A549 (cell line): ENCODE measurements around the gene MAD1L1. TPM values are rescaled to one million over a fixed set of nuclear protein-coding genes. Genes with fewer than 3 reads are reported as not detected.

ENCODE experiments used
- ATAC-seq, 2 experiments: fragments of 200-7000 bp in 1 of 2; fragments of >200 bp in 1 of 2; cut with Nextera tagmentation in 1 of 2; cut with Tn5 transposase in 1 of 2; 3 replicates each; pipeline versions ENCODE4 v1.8.0 to v1.9.1; 2018 to 2020; ENCODE audit warnings: mild to moderate bottlenecking in 1 of 2, moderate library complexity in 1 of 2
- CTCF ChIA-PET: fragments of 300-600 bp; sonication (Branson Sonifier 250); formaldehyde crosslinking; extraction: SDS; loops from one replicate; lab custom pipeline; 2021; ENCODE audit warnings: antibody characterized with exemption, inconsistent platforms; lab: Yijun Ruan, JAX
- POLR2A ChIA-PET: fragments of 350-600 bp; formaldehyde crosslinking; extraction: SDS; loops from one replicate; lab custom pipeline; 2021; ENCODE audit warnings: antibody characterized with exemption, inconsistent platforms; lab: Yijun Ruan, JAX
- DNase-seq, 2 experiments: peaks; one replicate each; pipeline versions ENCODE4 v3.0.0 to v3.0.0-alpha.2; 2011 to 2016; ENCODE audit warnings: low read depth in 1 of 2, low spot score in 1 of 2
- FAIRE-seq: peaks from 2 replicates; lab custom pipeline; 2011; peaks lifted over from hg19 to GRCh38; lab: Jason Lieb, UNC
- H3K27ac ChIP-seq, 2 experiments: fragments of >200 bp; sonication (Bioruptor Twin); formaldehyde crosslinking; 3 replicates each; pipeline ENCODE4 v1.5.1; 2016 to 2017
- H3K4me1 ChIP-seq: fragments of >200 bp; sonication (Bioruptor Twin); formaldehyde crosslinking; 3 replicates; pipeline ENCODE4 v1.6.1; 2016
- H3K4me2 ChIP-seq: fragments of >200 bp; sonication (Bioruptor Twin); formaldehyde crosslinking; 3 replicates; pipeline ENCODE4 v1.6.1; 2016
- H3K4me3 ChIP-seq: fragments of >200 bp; sonication (Bioruptor Twin); formaldehyde crosslinking; 3 replicates; pipeline ENCODE4 v1.5.1; 2016
- H3K9me3 ChIP-seq: fragments of >200 bp; sonication (Bioruptor Twin); formaldehyde crosslinking; 3 replicates; pipeline ENCODE4 v1.6.1; 2016
- BHLHE40 ChIP-seq: IDR thresholded peaks from 2 replicates; pipeline ENCODE4 v1.6.1; 2012; ENCODE audit warnings: low read depth, low read length, inconsistent platforms
- CBX2 ChIP-seq: fragments of 200-600 bp; sonication (generic); IDR thresholded peaks from 2 replicates; pipeline ENCODE4 v1.6.1; 2016; ENCODE audit warnings: low read depth, mild to moderate bottlenecking, borderline replicate concordance
- CBX8 ChIP-seq: fragments of 200-600 bp; sonication (generic); IDR thresholded peaks from 2 replicates; pipeline ENCODE4 v1.6.1; 2016
- CHD2 ChIP-seq: fragments of 150-350 bp; IDR thresholded peaks from 2 replicates; pipeline ENCODE4 v1.6.1; 2014; ENCODE audit warnings: low read length; ENCODE audit not compliant: partially characterized antibody
- EHMT2 ChIP-seq: fragments of 200-600 bp; sonication (generic); IDR thresholded peaks from 2 replicates; pipeline ENCODE4 v1.6.1; 2016; ENCODE audit warnings: antibody characterized with exemption, low read depth, mild to moderate bottlenecking, moderate library complexity
- EP300 ChIP-seq, 2 experiments: fragments of >200 bp; sonication (Bioruptor Twin); formaldehyde crosslinking; IDR thresholded peaks; 2 replicates in 1 of 2; 3 replicates in 1 of 2; pipeline ENCODE4 v1.6.1; 2016 to 2017
- ESRRA ChIP-seq: fragments of 150-350 bp; IDR thresholded peaks from 2 replicates; pipeline ENCODE4 v1.6.1; 2014; ENCODE audit warnings: mild to moderate bottlenecking, low read length, borderline replicate concordance
- FOSL2 ChIP-seq, 2 experiments: fragments of 450-650 bp in 1 of 2; fragments of >200 bp in 1 of 2; sonication (Bioruptor Twin) in 1 of 2; formaldehyde crosslinking; IDR thresholded peaks; 2 replicates each; pipeline versions ENCODE4 v1.5.0 to v1.6.1; 2016 to 2020; ENCODE audit warnings: mild to moderate bottlenecking in 1 of 2, moderate library complexity in 1 of 2
- HOXA7 ChIP-seq: fragments of 250-450 bp; sonication (Bioruptor Pico); IDR thresholded peaks from 2 replicates; pipeline ENCODE4 v1.5.0; 2020; ENCODE audit warnings: mild to moderate bottlenecking, moderate library complexity
- HOXB5 ChIP-seq: fragments of 250-450 bp; sonication (Bioruptor Pico); IDR thresholded peaks from 2 replicates; pipeline ENCODE4 v1.5.0; 2020; ENCODE audit warnings: mild to moderate bottlenecking, moderate library complexity
- JUN ChIP-seq, 2 experiments: fragments of >200 bp; sonication (Bioruptor Twin); formaldehyde crosslinking; IDR thresholded peaks; 2 replicates in 1 of 2; 3 replicates in 1 of 2; pipeline ENCODE4 v1.6.1; 2016 to 2017
- KDM1A ChIP-seq: fragments of 200-600 bp; sonication (generic); IDR thresholded peaks from 2 replicates; pipeline ENCODE4 v1.6.1; 2016; ENCODE audit warnings: low read depth, mild to moderate bottlenecking
- MYC ChIP-seq: IDR thresholded peaks from 2 replicates; pipeline ENCODE4 v1.6.1; 2012; ENCODE audit warnings: mild to moderate bottlenecking, inconsistent platforms, low read length, improper control_type of control experiment, borderline replicate concordance
- NFE2L2 ChIP-seq: fragments of 150-350 bp; conservative IDR thresholded peaks from 2 replicates; pipeline ENCODE4 v1.6.1; 2014; ENCODE audit warnings: low read length
- NR3C1 ChIP-seq: fragments of >200 bp; sonication (Bioruptor Twin); formaldehyde crosslinking; IDR thresholded peaks from 3 replicates; pipeline ENCODE4 v1.6.1; 2017
- PHF8 ChIP-seq: fragments of 200-600 bp; sonication (generic); IDR thresholded peaks from 2 replicates; pipeline ENCODE4 v1.6.1; 2016; ENCODE audit warnings: low read depth, mild to moderate bottlenecking, antibody characterized with exemption, moderate library complexity, borderline replicate concordance
- POLR2AphosphoS2 ChIP-seq: conservative IDR thresholded peaks from 2 replicates; pipeline ENCODE4 v1.6.1; 2012; ENCODE audit warnings: low read length, improper control_type of control experiment, inconsistent platforms
- RAD21 ChIP-seq, 2 experiments: fragments of >200 bp in 1 of 2; sonication (Bioruptor Twin) in 1 of 2; formaldehyde crosslinking in 1 of 2; IDR thresholded peaks in 1 of 2; conservative IDR thresholded peaks in 1 of 2; 2 replicates in 1 of 2; 3 replicates in 1 of 2; pipeline ENCODE4 v1.6.1; 2012 to 2018; ENCODE audit warnings: inconsistent platforms in 1 of 2
- REST ChIP-seq: fragments of 200-600 bp; sonication (generic); IDR thresholded peaks from 2 replicates; pipeline ENCODE4 v1.6.1; 2016; ENCODE audit warnings: antibody characterized with exemption, mild to moderate bottlenecking, moderate library complexity
- RFX5 ChIP-seq: fragments of 450-650 bp; IDR thresholded peaks from 2 replicates; pipeline ENCODE4 v1.7.1; 2014; ENCODE audit warnings: antibody characterized with exemption, mild to moderate bottlenecking, moderate library complexity
- SMC3 ChIP-seq: fragments of >200 bp; sonication (Bioruptor Twin); formaldehyde crosslinking; IDR thresholded peaks from 3 replicates; pipeline ENCODE4 v1.6.1; 2018; ENCODE audit warnings: inconsistent platforms
- ZNF302 ChIP-seq: fragments of 250-450 bp; sonication (Bioruptor Pico); IDR thresholded peaks from 2 replicates; pipeline ENCODE4 v1.9.0; 2021; ENCODE audit warnings: inconsistent platforms, mild to moderate bottlenecking, moderate library complexity
- whole genome bisulfite sequencing: methylation state at CpG from one replicate; pipeline ENCODE4 v1.1.6; 2017; ENCODE audit errors: missing lambda C conversion rate; 5-methylcytosine and 5-hydroxymethylcytosine counted together
- polyA plus RNA-seq, 4 experiments: library from polyadenylated mRNA; depleted of rRNA in 3 of 4; stranded (reverse); fragments of >200 nt; fragmentation: RNase III in 1 of 4; extraction: RNeasy Plus Mini Kit Qiagen cat#74134 plus additional on column Dnase treatment in 1 of 4; gene quantifications; 2 replicates in 3 of 4; 3 replicates in 1 of 4; pipeline ENCODE4 v1.2.3, GENCODE V29; 2011 to 2017
- TF ChIP-seq, protein P1 (sequence below): fragments of 450-650 bp; IDR thresholded peaks from 2 replicates; pipeline ENCODE4 v1.6.1; 2014; ENCODE audit warnings: antibody characterized with exemption
- TF ChIP-seq, protein P2 (sequence below): fragments of >200 bp; sonication (Bioruptor Twin); formaldehyde crosslinking; IDR thresholded peaks from 3 replicates; pipeline ENCODE4 v1.6.1; 2016
- TF ChIP-seq, protein P3 (sequence below): fragments of 150-350 bp; IDR thresholded peaks from 2 replicates; pipeline ENCODE4 v1.6.1; 2014; ENCODE audit warnings: low read depth, mild to moderate bottlenecking, low read length
- TF ChIP-seq, protein P4 (sequence below): fragments of >200 bp; sonication (Bioruptor Twin); formaldehyde crosslinking; IDR thresholded peaks from 3 replicates; pipeline ENCODE4 v1.5.1; 2016

Gene MAD1L1
- polyA plus RNA-seq, 2 of the 4 experiments (the other 2 are of a cell fraction), result 13.6 to 16.6 TPM

DNA sequence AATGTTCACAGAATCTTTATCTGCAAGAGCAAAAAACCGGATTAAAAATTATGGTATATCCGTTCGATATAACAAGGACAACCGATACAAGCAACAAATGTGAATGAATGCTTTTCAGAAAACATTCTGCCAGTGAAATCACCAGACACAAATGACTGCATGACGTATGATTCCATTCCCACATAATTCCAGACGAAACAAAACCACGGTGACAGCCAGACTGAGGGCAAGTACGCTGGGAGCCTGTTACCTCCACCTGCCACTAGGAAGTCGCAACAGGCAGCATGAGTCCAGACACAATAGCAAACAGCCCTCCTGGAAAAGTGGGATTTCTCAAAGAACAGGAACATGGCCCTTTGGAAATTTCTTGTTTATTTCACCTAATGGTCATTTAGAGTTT lies 41.7 kb downstream of the MAD1L1 start:
- no peak for FAIRE-seq
- no peak for DNase-seq
- H3K4me2 ChIP-seq, result no peak overlapping the region
- TF ChIP-seq MYC (no peak), HOXB5 (no peak), PHF8 (no peak), JUN (IDR thresholded peaks at IDR 0.05) (no peak), ZNF302 (CRISPR knock-in tag) (no peak), CBX8 (no peak), FOSL2 (IDR thresholded peaks at IDR 0.05) (no peak), FOSL2 (CRISPR knock-in tag; IDR thresholded peaks at IDR 0.05) (no peak), BHLHE40 (no peak), HOXA7 (CRISPR knock-in tag) (no peak), EHMT2 (no peak), REST (no peak)
- TF ChIP-seq, protein P1, sequence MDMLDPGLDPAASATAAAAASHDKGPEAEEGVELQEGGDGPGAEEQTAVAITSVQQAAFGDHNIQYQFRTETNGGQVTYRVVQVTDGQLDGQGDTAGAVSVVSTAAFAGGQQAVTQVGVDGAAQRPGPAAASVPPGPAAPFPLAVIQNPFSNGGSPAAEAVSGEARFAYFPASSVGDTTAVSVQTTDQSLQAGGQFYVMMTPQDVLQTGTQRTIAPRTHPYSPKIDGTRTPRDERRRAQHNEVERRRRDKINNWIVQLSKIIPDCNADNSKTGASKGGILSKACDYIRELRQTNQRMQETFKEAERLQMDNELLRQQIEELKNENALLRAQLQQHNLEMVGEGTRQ, result no peak
- TF ChIP-seq, protein P2, sequence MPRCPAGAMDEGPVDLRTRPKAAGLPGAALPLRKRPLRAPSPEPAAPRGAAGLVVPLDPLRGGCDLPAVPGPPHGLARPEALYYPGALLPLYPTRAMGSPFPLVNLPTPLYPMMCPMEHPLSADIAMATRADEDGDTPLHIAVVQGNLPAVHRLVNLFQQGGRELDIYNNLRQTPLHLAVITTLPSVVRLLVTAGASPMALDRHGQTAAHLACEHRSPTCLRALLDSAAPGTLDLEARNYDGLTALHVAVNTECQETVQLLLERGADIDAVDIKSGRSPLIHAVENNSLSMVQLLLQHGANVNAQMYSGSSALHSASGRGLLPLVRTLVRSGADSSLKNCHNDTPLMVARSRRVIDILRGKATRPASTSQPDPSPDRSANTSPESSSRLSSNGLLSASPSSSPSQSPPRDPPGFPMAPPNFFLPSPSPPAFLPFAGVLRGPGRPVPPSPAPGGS, result no peak
- TF ChIP-seq, protein P3, sequence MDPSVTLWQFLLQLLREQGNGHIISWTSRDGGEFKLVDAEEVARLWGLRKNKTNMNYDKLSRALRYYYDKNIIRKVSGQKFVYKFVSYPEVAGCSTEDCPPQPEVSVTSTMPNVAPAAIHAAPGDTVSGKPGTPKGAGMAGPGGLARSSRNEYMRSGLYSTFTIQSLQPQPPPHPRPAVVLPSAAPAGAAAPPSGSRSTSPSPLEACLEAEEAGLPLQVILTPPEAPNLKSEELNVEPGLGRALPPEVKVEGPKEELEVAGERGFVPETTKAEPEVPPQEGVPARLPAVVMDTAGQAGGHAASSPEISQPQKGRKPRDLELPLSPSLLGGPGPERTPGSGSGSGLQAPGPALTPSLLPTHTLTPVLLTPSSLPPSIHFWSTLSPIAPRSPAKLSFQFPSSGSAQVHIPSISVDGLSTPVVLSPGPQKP, result no peak
- TF ChIP-seq, all 56 proteins: peak for 0
- Histone ChIP-seq H3K27ac (no peak overlapping the region), H3K9me3 (peaks cover 17% of the 10 kb centered on the region), H3K4me1 (no peaks in the 10 kb centered on the region), H3K4me3 (no peak overlapping the region)
- ChIA-PET POLR2A (no interaction called here), CTCF (interaction anchor here (0.5 to 1.3 kb wide), 3 partner anchors 17 to 167 kb away, joined by 3 read pairs; no protein-coding TSS in a partner anchor)
- no peak for ATAC-seq
- WGBS, result 92% methylated on average over 9 of the region's 9 CpGs

- Histone ChIP-seq H3K4me2 (no peak overlapping the region), H3K9me3 (peaks cover 15% of the 10 kb centered on the region), H3K4me3 (no peak overlapping the region), H3K4me1 (no peaks in the 10 kb centered on the region), H3K27ac (no peak overlapping the region)
- DNase-seq (no peak), ATAC-seq (no peak), FAIRE-seq (no peak)
- CTCF ChIA-PET, result interaction anchor here (0.5 kb wide), 1 partner anchor 168 kb away, joined by 3 read pairs; no protein-coding TSS in a partner anchor
- whole genome bisulfite sequencing, result 93% methylated on average over 10 of the region's 10 CpGs
- POLR2A ChIA-PET, result no interaction called here
- no peak for TF ChIP-seq BHLHE40
- TF ChIP-seq NFE2L2, result no peak
- TF ChIP-seq RFX5, result no peak
- TF ChIP-seq NR3C1, result no peak
- TF ChIP-seq, protein P4, sequence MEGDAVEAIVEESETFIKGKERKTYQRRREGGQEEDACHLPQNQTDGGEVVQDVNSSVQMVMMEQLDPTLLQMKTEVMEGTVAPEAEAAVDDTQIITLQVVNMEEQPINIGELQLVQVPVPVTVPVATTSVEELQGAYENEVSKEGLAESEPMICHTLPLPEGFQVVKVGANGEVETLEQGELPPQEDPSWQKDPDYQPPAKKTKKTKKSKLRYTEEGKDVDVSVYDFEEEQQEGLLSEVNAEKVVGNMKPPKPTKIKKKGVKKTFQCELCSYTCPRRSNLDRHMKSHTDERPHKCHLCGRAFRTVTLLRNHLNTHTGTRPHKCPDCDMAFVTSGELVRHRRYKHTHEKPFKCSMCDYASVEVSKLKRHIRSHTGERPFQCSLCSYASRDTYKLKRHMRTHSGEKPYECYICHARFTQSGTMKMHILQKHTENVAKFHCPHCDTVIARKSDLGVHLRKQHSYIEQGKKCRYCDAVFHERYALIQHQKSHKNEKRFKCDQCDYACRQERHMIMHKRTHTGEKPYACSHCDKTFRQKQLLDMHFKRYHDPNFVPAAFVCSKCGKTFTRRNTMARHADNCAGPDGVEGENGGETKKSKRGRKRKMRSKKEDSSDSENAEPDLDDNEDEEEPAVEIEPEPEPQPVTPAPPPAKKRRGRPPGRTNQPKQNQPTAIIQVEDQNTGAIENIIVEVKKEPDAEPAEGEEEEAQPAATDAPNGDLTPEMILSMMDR, result no peak
- no peak for TF ChIP-seq SMC3
- no peak for TF ChIP-seq EP300 (IDR thresholded peaks at IDR 0.05)
- no peak for TF ChIP-seq PHF8
- TF ChIP-seq CHD2, result no peak
- no peak for TF ChIP-seq ESRRA
- no peak for TF ChIP-seq POLR2AphosphoS2
- no peak for TF ChIP-seq KDM1A
- no peak for TF ChIP-seq HOXB5
- TF ChIP-seq ZNF302 (CRISPR knock-in tag), result no peak
- TF ChIP-seq RAD21 (conservative IDR thresholded peaks at IDR 0.05 in 1 of 2, IDR thresholded peaks at IDR 0.05 in 1 of 2), result no peak
- no peak for TF ChIP-seq CBX2
Observed at GRCh38 chr7:2190531-2190930, 42.2 kb downstream of the MAD1L1 start.
